HG02623 (cell line): Measurements from ENCODE around the gene CFAP73.

Experiments used
- ATAC-seq: cut with Tn5 transposase; IDR thresholded peaks from one replicate; pipeline ENCODE4 v1.9.1; 2021; ENCODE audit warnings: moderate library complexity; ENCODE audit not compliant: unreplicated experiment

Gene CFAP73

DNA sequence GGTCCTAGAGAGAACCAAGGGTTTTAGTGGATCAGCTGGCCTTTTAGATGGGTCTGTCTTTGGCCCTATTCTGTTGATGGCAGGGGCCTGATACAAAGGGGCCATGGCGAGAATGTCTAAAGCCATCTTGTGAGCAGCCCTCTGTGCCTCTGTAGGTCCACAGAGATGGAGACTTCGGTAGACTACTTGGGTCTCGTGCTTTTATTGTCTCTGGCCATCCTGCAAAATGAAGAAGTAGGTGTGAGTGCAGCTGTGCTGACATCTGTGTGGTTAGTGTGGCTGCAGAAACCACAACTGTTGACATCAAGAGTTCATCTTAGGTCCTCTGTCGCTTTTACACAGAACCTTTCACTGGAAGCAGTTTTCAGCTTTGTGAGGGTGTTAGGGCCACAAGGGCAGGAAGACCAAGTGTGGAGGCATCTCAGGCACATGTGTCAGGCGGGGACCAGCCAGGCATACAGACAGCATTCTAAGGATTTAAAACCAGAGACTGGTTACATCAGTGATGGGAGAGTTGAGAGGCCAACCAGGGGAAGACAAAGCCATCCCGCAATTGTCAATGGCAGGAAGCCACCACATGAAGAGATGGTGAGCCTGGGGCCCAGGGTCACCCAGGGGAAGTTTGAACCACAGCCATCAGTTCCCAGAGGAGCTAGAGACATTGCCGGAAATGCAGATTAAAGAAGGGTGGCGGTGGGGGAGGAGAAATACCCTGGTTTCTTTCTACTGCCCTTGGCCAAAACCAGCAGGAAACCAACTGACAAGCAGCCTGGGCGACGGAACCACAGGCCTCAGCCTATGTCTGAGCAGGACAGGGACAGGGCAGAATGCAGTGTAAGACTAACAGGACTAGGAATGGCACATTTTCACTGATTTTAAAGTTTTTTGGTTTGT, 58.8 kb downstream of the CFAP73 start:
- ATAC-seq, result peak; percentile 65
